Kidney (tissue), 14 donors: Measurements from ENCODE around the gene MCOLN2. TPM values are rescaled to one million over a fixed set of nuclear protein-coding genes. Genes with fewer than 3 reads are reported as not detected.

Experiments used
- DNase-seq, 5 donors: peaks; one replicate each; pipeline ENCODE4 v3.0.0-alpha.2; 2013 to 2020
- FAIRE-seq: peaks from 2 replicates; lab custom pipeline; 2012; peaks lifted over from hg19 to GRCh38; lab: Jason Lieb, UNC
- H3K27ac ChIP-seq, 2 donors: one replicate each; pipeline ENCODE4 v1.7.0; 2013; ENCODE audit warnings: low read depth in 2 of 2, low read length in 2 of 2, inconsistent platforms in 1 of 2
- H3K27me3 ChIP-seq: one replicate; pipeline ENCODE4 v1.7.1; 2013; ENCODE audit warnings: low read length, inconsistent platforms; ENCODE audit not compliant: control insufficient read depth, insufficient read depth
- H3K36me3 ChIP-seq, 3 donors: one replicate each; pipeline versions ENCODE4 v1.7.0 to v1.7.1; 2013; ENCODE audit warnings: low read length in 3 of 3, control low read depth in 1 of 3, inconsistent platforms in 1 of 3; ENCODE audit not compliant: insufficient read depth in 3 of 3, control insufficient read depth in 2 of 3
- H3K4me1 ChIP-seq, 3 donors: one replicate each; pipeline versions ENCODE4 v1.7.0 to v1.7.1; 2013; ENCODE audit warnings: low read length in 3 of 3, inconsistent platforms in 1 of 3, low read depth in 1 of 3; ENCODE audit not compliant: control insufficient read depth in 2 of 3, insufficient read depth in 2 of 3
- H3K4me3 ChIP-seq, 3 donors: one replicate each; pipeline versions ENCODE4 v1.7.0 to v1.8.1; 2013; ENCODE audit warnings: low read length in 3 of 3, control low read depth in 1 of 3, inconsistent platforms in 1 of 3
- H3K9ac ChIP-seq, 3 donors: one replicate each; pipeline versions ENCODE4 v1.7.0 to v1.7.1; 2013; ENCODE audit warnings: low read length in 3 of 3, control low read depth in 1 of 3, inconsistent platforms in 1 of 3
- H3K9me3 ChIP-seq, 3 donors: one replicate each; pipeline versions ENCODE4 v1.7.0 to v1.7.1; 2013; ENCODE audit warnings: low read length in 3 of 3, control low read depth in 1 of 3, inconsistent platforms in 1 of 3; ENCODE audit not compliant: control insufficient read depth in 2 of 3, insufficient read depth in 1 of 3
- intact Hi-C: fragments of 100-400 bp; cut with DNase I; formaldehyde crosslinking; loops from one replicate; pipeline ENCODE4 v1.11.1; 2022
- polyA plus RNA-seq: library from polyadenylated mRNA; stranded (reverse); fragments of 350-450 nt; fragmentation: Illumina TruSeq; extraction: RNeasy Lipid Tissue Mini Kit (QIAGEN cat#74804); gene quantifications from one replicate; pipeline ENCODE4 v1.2.3, GENCODE V29; 2014; ENCODE audit warnings: low read depth, low replicate concordance; ENCODE audit not compliant: insufficient read depth
- total RNA-seq: library from RNA; stranded (reverse); fragmentation: NEBNext Ultra II Directional; extraction: Animal tissue kit (Norgen Biotek cat#: 25700); gene quantifications from one replicate; pipeline ENCODE4 v1.2.1, GENCODE V29; 2021
- TF ChIP-seq, protein P1 (sequence below): IDR thresholded peaks from 3 replicates; pipeline ENCODE4 v1.5.1; 2012; ENCODE audit warnings: mild to moderate bottlenecking, moderate library complexity, borderline replicate concordance; ENCODE audit not compliant: insufficient read depth; ENCODE audit errors: extremely low read depth
- donor health status: control.
- donor health status: control.
- donor health status: control.
- donor health status: control.
- donor health status: control.
- donor health status: DM: yes; HTN: yes; CAD: no.
- donor health status: Normal renal cell carcinoma (clear cell type).

MCOLN2 gene
- total and polyA plus RNA-seq, 2 donors from 2014 or later = 0.56 to 3.1 TPM

DNA sequence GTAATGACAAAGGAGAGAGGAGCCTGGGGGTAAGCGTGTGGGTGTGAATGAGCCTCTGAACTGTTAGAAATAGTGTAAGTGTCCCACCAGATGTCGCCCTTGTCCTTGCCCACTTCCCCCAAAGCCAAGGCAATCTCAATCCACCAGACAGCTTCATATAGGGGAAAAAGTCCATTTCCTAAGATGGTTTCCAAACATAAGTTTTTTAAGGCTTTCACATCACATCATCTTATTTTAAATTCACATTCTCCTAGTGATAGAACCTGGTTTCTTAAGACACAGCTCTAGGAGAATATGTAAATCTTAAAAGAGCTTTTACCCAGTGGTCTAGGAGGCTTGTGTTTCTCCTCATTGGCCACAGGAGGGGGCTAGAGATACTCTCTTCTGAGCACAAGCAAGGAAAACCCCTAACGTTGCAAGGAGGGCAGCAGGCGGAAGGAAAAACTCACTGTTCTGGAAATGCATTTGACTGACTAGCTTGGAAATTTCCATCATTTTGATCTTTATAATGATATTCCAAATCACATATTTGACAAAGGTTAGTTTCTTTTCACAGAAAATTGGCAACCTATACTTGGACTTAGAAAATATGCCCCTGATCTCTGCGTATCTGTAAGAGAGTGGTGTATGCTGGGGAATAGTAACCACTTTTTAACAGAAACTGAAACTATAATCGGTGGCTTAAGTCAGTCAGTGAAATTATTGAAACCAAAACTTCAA, 52.0 kb downstream of the MCOLN2 start:
- Histone ChIP-seq H3K9me3 (peaks cover 0 to 3% (median under 1%) of the 10 kb centered on the region in 3 donors), H3K27ac (peak overlapping the region; percentile 3 to 84), H3K36me3 (no peaks in the 10 kb centered on the region), H3K9ac (peak overlapping the region; percentile 33 to 65 (median 54)), H3K4me1 (no peaks in the 10 kb centered on the region), H3K27me3 (no peaks in the 10 kb centered on the region), H3K4me3 (peak overlapping the region; percentile 64 to 93 (median 70))
- DNase-seq (peak in 4 of 5 donors; percentile 66 to 97 (median 83)), FAIRE-seq (peak; percentile 97)
- intact Hi-C loops = no loop called here
- TF ChIP-seq, protein P1, sequence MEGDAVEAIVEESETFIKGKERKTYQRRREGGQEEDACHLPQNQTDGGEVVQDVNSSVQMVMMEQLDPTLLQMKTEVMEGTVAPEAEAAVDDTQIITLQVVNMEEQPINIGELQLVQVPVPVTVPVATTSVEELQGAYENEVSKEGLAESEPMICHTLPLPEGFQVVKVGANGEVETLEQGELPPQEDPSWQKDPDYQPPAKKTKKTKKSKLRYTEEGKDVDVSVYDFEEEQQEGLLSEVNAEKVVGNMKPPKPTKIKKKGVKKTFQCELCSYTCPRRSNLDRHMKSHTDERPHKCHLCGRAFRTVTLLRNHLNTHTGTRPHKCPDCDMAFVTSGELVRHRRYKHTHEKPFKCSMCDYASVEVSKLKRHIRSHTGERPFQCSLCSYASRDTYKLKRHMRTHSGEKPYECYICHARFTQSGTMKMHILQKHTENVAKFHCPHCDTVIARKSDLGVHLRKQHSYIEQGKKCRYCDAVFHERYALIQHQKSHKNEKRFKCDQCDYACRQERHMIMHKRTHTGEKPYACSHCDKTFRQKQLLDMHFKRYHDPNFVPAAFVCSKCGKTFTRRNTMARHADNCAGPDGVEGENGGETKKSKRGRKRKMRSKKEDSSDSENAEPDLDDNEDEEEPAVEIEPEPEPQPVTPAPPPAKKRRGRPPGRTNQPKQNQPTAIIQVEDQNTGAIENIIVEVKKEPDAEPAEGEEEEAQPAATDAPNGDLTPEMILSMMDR = peak; percentile 86

DNA sequence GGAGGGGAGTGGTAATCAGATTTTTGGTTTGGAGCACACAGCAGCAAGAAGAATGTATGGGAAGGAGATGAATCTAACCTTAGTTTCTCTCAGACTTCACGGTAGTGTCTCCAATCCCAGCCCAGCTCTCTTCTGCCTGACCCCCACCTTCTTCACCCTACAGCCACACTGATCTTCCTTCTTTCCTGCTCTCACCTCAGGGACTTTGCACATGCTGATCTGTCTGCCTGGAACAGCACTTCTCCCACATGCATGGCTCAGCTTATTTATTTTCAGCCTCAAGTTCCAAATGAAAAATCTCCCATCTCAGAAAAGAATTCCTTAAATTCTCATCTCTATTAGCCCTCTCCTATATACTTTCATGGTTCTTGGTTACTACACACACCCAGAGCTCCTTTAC, 55.1 kb downstream of the MCOLN2 start:
- TF ChIP-seq, protein P1 = no peak
- Histone ChIP-seq H3K27ac (no peak overlapping the region), H3K4me3 (no peak overlapping the region), H3K27me3 (no peaks in the 10 kb centered on the region), H3K9ac (no peak overlapping the region), H3K36me3 (no peaks in the 10 kb centered on the region), H3K4me1 (no peaks in the 10 kb centered on the region), H3K9me3 (no peaks in the 10 kb centered on the region)
- FAIRE-seq (no peak), DNase-seq (no peak)
- intact Hi-C loops = no loop called here

GRCh38 chr1:84940481-84940880, 56.4 kb downstream of the MCOLN2 start:
- intact Hi-C loops = no loop called here
- no peak for FAIRE-seq
- no peak overlapping the region for H3K27ac ChIP-seq
- no peak overlapping the region for H3K9ac ChIP-seq
- H3K4me1 ChIP-seq = no peaks in the 10 kb centered on the region
- no peaks in the 10 kb centered on the region for H3K36me3 ChIP-seq
- no peaks in the 10 kb centered on the region for H3K9me3 ChIP-seq
- TF ChIP-seq, protein P1 = no peak
- H3K4me3 ChIP-seq = no peak overlapping the region
- DNase-seq = no peak
- no peaks in the 10 kb centered on the region for H3K27me3 ChIP-seq
